Neural progenitor cell (in vitro differentiated cells): ENCODE results near the gene DIO3. TPM values are rescaled to one million over a fixed set of nuclear protein-coding genes. Genes with fewer than 3 reads are reported as not detected.

ENCODE experiments used
- DNase-seq: peaks from one replicate; pipeline ENCODE4 v3.0.0-alpha.2; 2016; ENCODE audit warnings: low spot score
- H2AFZ ChIP-seq: fragments of 200-600 bp; sonication (generic); replicated peaks from 2 replicates; pipeline ENCODE4 v1.6.1; 2016; ENCODE audit warnings: antibody characterized with exemption
- H3F3A ChIP-seq: fragments of 200-600 bp; sonication (generic); 2 replicates; pipeline ENCODE4 v1.6.1; 2016; ENCODE audit warnings: antibody characterized with exemption, low read depth
- H3K27ac ChIP-seq: fragments of 200-600 bp; sonication (generic); 2 replicates; pipeline ENCODE4 v1.5.1; 2016; ENCODE audit warnings: mild to moderate bottlenecking
- H3K27me3 ChIP-seq: fragments of 200-600 bp; sonication (generic); 2 replicates; pipeline ENCODE4 v1.6.1; 2016; ENCODE audit warnings: mild to moderate bottlenecking, moderate library complexity
- H3K36me3 ChIP-seq: fragments of 200-600 bp; sonication (generic); 2 replicates; pipeline ENCODE4 v1.5.1; 2016
- H3K4me1 ChIP-seq: fragments of 200-600 bp; sonication (generic); 2 replicates; pipeline ENCODE4 v1.6.1; 2016; ENCODE audit warnings: mixed run types
- H3K4me2 ChIP-seq: fragments of 200-600 bp; sonication (generic); 2 replicates; pipeline ENCODE4 v1.6.1; 2016
- H3K4me3 ChIP-seq: fragments of 200-600 bp; sonication (generic); 2 replicates; pipeline ENCODE4 v1.5.1; 2016
- H3K79me2 ChIP-seq: fragments of 200-600 bp; sonication (generic); 2 replicates; pipeline ENCODE4 v1.6.1; 2016; ENCODE audit warnings: low read depth
- H3K9ac ChIP-seq: fragments of 200-600 bp; sonication (generic); 2 replicates; pipeline ENCODE4 v1.6.1; 2016
- H3K9me3 ChIP-seq: fragments of 200-600 bp; sonication (generic); 2 replicates; pipeline ENCODE4 v1.5.1; 2016; ENCODE audit warnings: low read depth
- H4K20me1 ChIP-seq: fragments of 200-600 bp; sonication (generic); 2 replicates; pipeline ENCODE4 v1.6.1; 2016; ENCODE audit warnings: low read depth
- H3K27ac Mint-ChIP-seq: 3 replicates; pipeline ENCODE4 v1.8.0; 2021; ENCODE audit warnings: mixed read lengths
- H3K27me3 Mint-ChIP-seq: 2 replicates; pipeline ENCODE4 v1.8.0; 2022; ENCODE audit warnings: low read depth, mild to moderate bottlenecking, inconsistent platforms, moderate library complexity, mixed read lengths; ENCODE audit not compliant: insufficient read depth
- H3K36me3 Mint-ChIP-seq: 3 replicates; pipeline ENCODE4 v1.8.0; 2021; ENCODE audit warnings: mixed read lengths
- H3K4me1 Mint-ChIP-seq: 3 replicates; pipeline ENCODE4 v1.8.0; 2021; ENCODE audit warnings: mixed read lengths
- H3K4me3 Mint-ChIP-seq: 3 replicates; pipeline ENCODE4 v1.8.0; 2021; ENCODE audit warnings: mild to moderate bottlenecking, moderate library complexity, mixed read lengths
- H3K9me3 Mint-ChIP-seq: 3 replicates; pipeline ENCODE4 v1.8.0; 2020; ENCODE audit warnings: mixed read lengths
- EZH2 ChIP-seq: fragments of 200-600 bp; sonication (generic); IDR thresholded peaks from 2 replicates; pipeline ENCODE4 v1.6.1; 2017; ENCODE audit warnings: antibody characterized with exemption, mild to moderate bottlenecking, moderate library complexity
- EZH2phosphoT487 ChIP-seq: fragments of 200-600 bp; sonication (generic); IDR thresholded peaks from 2 replicates; pipeline ENCODE4 v1.6.1; 2017; ENCODE audit warnings: antibody characterized with exemption
- total RNA-seq: library from RNA; depleted of rRNA; stranded (reverse); fragments of >200 nt; gene quantifications from 2 replicates; pipeline ENCODE4 v1.2.3, GENCODE V29; 2015; ENCODE audit warnings: low replicate concordance
- TF ChIP-seq, protein P1 (sequence below): fragments of 200-600 bp; sonication (generic); IDR thresholded peaks from 2 replicates; pipeline ENCODE4 v1.5.1; 2017; ENCODE audit warnings: antibody characterized with exemption, mild to moderate bottlenecking

The DIO3 gene
- total RNA-seq, 1 donor from 2014 or later: 0.90 TPM

DNA sequence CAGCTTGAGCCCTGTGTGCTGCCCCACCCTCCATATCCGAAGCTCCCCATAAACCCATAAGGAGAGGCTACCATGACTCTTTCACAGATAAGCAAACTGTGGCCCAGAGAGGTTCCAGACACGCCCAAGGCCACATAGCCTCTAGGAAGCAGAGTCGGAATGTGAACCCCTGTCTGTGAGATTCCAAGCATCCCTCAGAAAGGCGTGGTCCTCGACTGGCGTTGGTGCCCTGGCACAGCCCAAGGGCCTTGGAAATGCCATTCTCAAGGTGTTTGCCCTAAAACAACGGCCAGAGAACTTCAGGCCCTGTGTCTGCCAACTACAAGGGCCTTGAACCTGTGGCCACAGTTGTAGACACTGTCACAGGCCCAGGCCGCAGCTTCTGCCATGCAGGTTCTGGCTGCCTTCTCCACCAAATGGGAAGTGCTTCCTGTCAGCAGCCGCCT is 8.5 kb upstream of the DIO3 start:
- H3K9me3 Mint-ChIP-seq: no peaks in the 10 kb centered on the region
- no peak for DNase-seq
- H3K4me3 Mint-ChIP-seq: peak overlapping the region; percentile 33
- no peaks in the 10 kb centered on the region for H3K79me2 ChIP-seq
- H3K27me3 Mint-ChIP-seq: peaks cover 26% of the 10 kb centered on the region
- H3F3A ChIP-seq: no peaks in the 10 kb centered on the region
- no peaks in the 10 kb centered on the region for H3K4me1 ChIP-seq
- no peak for TF ChIP-seq EZH2phosphoT487
- TF ChIP-seq, protein P1, sequence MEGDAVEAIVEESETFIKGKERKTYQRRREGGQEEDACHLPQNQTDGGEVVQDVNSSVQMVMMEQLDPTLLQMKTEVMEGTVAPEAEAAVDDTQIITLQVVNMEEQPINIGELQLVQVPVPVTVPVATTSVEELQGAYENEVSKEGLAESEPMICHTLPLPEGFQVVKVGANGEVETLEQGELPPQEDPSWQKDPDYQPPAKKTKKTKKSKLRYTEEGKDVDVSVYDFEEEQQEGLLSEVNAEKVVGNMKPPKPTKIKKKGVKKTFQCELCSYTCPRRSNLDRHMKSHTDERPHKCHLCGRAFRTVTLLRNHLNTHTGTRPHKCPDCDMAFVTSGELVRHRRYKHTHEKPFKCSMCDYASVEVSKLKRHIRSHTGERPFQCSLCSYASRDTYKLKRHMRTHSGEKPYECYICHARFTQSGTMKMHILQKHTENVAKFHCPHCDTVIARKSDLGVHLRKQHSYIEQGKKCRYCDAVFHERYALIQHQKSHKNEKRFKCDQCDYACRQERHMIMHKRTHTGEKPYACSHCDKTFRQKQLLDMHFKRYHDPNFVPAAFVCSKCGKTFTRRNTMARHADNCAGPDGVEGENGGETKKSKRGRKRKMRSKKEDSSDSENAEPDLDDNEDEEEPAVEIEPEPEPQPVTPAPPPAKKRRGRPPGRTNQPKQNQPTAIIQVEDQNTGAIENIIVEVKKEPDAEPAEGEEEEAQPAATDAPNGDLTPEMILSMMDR: no peak
- TF ChIP-seq EZH2: no peak
- H3K27ac ChIP-seq: no peak overlapping the region
- H3K27ac Mint-ChIP-seq: no peak overlapping the region
- no peak overlapping the region for H2AFZ ChIP-seq
- H4K20me1 ChIP-seq: peaks cover 3% of the 10 kb centered on the region
- no peak overlapping the region for H3K4me2 ChIP-seq
- H3K9me3 ChIP-seq: no peaks in the 10 kb centered on the region
- peaks cover 40% of the 10 kb centered on the region for H3K27me3 ChIP-seq
- H3K9ac ChIP-seq: no peak overlapping the region
- no peaks in the 10 kb centered on the region for H3K36me3 Mint-ChIP-seq
- H3K4me1 Mint-ChIP-seq: no peaks in the 10 kb centered on the region
- H3K4me3 ChIP-seq: no peak overlapping the region
- H3K36me3 ChIP-seq: no peaks in the 10 kb centered on the region

- no peak overlapping the region for H3K9ac ChIP-seq
- Mint-ChIP-seq H3K4me1 (no peaks in the 10 kb centered on the region), H3K36me3 (no peaks in the 10 kb centered on the region), H3K27me3 (peaks cover 28% of the 10 kb centered on the region), H3K4me3 (peak overlapping the region; percentile 33), H3K27ac (peak overlapping the region; percentile 30), H3K9me3 (no peaks in the 10 kb centered on the region)
- no peaks in the 10 kb centered on the region for H3K9me3 ChIP-seq
- no peaks in the 10 kb centered on the region for H3F3A ChIP-seq
- no peak overlapping the region for H3K4me3 ChIP-seq
- H3K4me2 ChIP-seq: no peak overlapping the region
- no peak for DNase-seq
- no peaks in the 10 kb centered on the region for H3K4me1 ChIP-seq
- no peak overlapping the region for H3K27ac ChIP-seq
- no peak overlapping the region for H2AFZ ChIP-seq
- H4K20me1 ChIP-seq: peaks cover 9% of the 10 kb centered on the region
- TF ChIP-seq EZH2 (no peak), EZH2phosphoT487 (no peak)
- TF ChIP-seq, protein P1: no peak
- H3K27me3 ChIP-seq: peaks cover 46% of the 10 kb centered on the region
- no peaks in the 10 kb centered on the region for H3K36me3 ChIP-seq
- H3K79me2 ChIP-seq: no peaks in the 10 kb centered on the region
Measured at GRCh38 chr14:101553393-101553792, 7.9 kb upstream of the DIO3 start.

DNA sequence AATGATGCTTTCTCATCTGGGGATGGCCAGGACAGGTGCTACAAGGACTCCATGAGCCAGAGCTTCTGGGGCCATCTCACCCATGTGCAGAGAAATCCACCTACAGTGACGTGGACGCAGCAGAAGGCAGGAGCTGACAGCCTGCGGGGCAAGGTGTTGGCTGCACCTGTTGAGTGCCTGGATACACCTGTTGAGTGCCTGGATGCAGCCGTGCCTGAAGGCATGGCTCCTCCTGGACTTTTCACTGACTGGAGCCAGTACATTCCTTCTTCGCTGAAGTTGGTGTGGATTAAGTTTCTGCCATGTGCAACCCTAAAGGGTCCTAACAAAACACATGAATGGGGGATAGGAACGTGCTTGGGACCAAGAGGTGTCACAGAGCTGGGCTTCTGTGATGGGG is 7.4 kb upstream of the DIO3 start:
- H3K79me2 ChIP-seq: no peaks in the 10 kb centered on the region
- Mint-ChIP-seq H3K4me1 (peaks cover 4% of the 10 kb centered on the region), H3K4me3 (no peak overlapping the region), H3K36me3 (no peaks in the 10 kb centered on the region), H3K9me3 (no peaks in the 10 kb centered on the region), H3K27ac (no peak overlapping the region), H3K27me3 (peaks cover 32% of the 10 kb centered on the region)
- H3K27me3 ChIP-seq: peaks cover 51% of the 10 kb centered on the region
- no peak overlapping the region for H3K27ac ChIP-seq
- H4K20me1 ChIP-seq: peaks cover 13% of the 10 kb centered on the region
- H3K4me1 ChIP-seq: no peaks in the 10 kb centered on the region
- H3K9ac ChIP-seq: no peak overlapping the region
- H2AFZ ChIP-seq: no peak overlapping the region
- no peak overlapping the region for H3K4me3 ChIP-seq
- DNase-seq: no peak
- TF ChIP-seq, protein P1: no peak
- TF ChIP-seq EZH2: no peak
- no peak for TF ChIP-seq EZH2phosphoT487
- H3K36me3 ChIP-seq: no peaks in the 10 kb centered on the region
- H3K4me2 ChIP-seq: no peak overlapping the region
- no peaks in the 10 kb centered on the region for H3F3A ChIP-seq
- no peaks in the 10 kb centered on the region for H3K9me3 ChIP-seq
